ENCODE measurements around the gene ART4. TPM values are rescaled to one million over a fixed set of nuclear protein-coding genes. Genes with fewer than 3 reads are reported as not detected.

ART4 gene
- total RNA-seq, 1 experiment from 2014 or later, result not detected

DNA sequence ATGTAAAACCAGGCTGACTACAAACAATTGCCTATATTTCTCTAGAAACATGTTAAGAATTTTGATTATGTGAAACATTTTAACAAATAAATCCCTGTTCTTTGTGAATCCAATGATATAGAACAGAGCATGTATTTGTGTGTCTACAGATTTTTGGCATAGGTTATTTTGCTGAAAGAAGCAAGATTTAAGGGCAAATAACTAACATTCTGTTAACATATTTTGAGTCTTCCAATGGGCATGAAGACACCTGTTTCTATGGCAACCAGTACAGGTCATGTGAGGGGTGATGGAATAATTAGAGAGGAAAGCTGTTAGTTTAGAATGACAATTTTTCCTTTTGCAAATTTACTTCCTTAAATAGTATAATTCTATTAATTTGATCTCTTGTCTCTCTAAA, 8.8 kb downstream of the ART4 start:
- no peak overlapping the region for H3K27ac ChIP-seq (ENCODE audit: low read depth, low read length)
- no peak overlapping the region for H3K4me2 ChIP-seq (ENCODE audit: low read length)
- TF ChIP-seq TCF7L2 (IDR thresholded peaks at IDR 0.05; ENCODE audit: borderline replicate concordance, extremely low read depth, insufficient read depth, insufficient read length) (no peak), EZH2 (IDR thresholded peaks at IDR 0.05) (no peak), EGR1 (IDR thresholded peaks at IDR 0.05; ENCODE audit: low read depth) (no peak), JUND (IDR thresholded peaks at IDR 0.05) (no peak), ZFX (IDR thresholded peaks at IDR 0.05) (no peak), FOSL1 (IDR thresholded peaks at IDR 0.05; ENCODE audit: low read depth) (no peak), EZH2phosphoT487 (IDR thresholded peaks at IDR 0.05; ENCODE audit: borderline replicate concordance) (no peak), ELF1 (IDR thresholded peaks at IDR 0.05; ENCODE audit: borderline replicate concordance, low read depth) (no peak), CBX3 (IDR thresholded peaks at IDR 0.05; ENCODE audit: low read depth) (no peak), RAD21 (IDR thresholded peaks at IDR 0.05; ENCODE audit: low read depth) (no peak), SIN3A (IDR thresholded peaks at IDR 0.05; ENCODE audit: low read depth) (no peak)
- TF ChIP-seq, protein P1, sequence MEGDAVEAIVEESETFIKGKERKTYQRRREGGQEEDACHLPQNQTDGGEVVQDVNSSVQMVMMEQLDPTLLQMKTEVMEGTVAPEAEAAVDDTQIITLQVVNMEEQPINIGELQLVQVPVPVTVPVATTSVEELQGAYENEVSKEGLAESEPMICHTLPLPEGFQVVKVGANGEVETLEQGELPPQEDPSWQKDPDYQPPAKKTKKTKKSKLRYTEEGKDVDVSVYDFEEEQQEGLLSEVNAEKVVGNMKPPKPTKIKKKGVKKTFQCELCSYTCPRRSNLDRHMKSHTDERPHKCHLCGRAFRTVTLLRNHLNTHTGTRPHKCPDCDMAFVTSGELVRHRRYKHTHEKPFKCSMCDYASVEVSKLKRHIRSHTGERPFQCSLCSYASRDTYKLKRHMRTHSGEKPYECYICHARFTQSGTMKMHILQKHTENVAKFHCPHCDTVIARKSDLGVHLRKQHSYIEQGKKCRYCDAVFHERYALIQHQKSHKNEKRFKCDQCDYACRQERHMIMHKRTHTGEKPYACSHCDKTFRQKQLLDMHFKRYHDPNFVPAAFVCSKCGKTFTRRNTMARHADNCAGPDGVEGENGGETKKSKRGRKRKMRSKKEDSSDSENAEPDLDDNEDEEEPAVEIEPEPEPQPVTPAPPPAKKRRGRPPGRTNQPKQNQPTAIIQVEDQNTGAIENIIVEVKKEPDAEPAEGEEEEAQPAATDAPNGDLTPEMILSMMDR (IDR thresholded peaks at IDR 0.05 in 2 of 3, conservative IDR thresholded peaks at IDR 0.05 in 1 of 3; ENCODE audit: borderline replicate concordance in 1 of 3, insufficient read depth in 1 of 3, low read depth in 2 of 3, low read length in 2 of 3), result no peak
- TF ChIP-seq, protein P2, sequence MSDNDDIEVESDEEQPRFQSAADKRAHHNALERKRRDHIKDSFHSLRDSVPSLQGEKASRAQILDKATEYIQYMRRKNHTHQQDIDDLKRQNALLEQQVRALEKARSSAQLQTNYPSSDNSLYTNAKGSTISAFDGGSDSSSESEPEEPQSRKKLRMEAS (IDR thresholded peaks at IDR 0.05), result no peak
- no peaks in the 10 kb centered on the region for H3K79me2 ChIP-seq (ENCODE audit: insufficient read depth, low read length)
- no peaks in the 10 kb centered on the region for H3K36me3 ChIP-seq (ENCODE audit: control insufficient read depth in 1 of 2, insufficient read depth in 2 of 2, low read length in 2 of 2)
- intact Hi-C loops (cut with micrococcal nuclease), result no loop called here
- H2AFZ ChIP-seq (ENCODE audit: low read depth, low read length, poor library complexity, severe bottlenecking), result no peak overlapping the region
- no peaks in the 10 kb centered on the region for H3K9me2 ChIP-seq (ENCODE audit: insufficient read depth)
- no peak overlapping the region for H3K9ac ChIP-seq (ENCODE audit: low read length)
- ATAC-seq (no peak), DNase-seq (ENCODE audit: low read depth, low spot score) (no peak)
- H3K4me1 ChIP-seq (ENCODE audit: control insufficient read depth in 1 of 2, insufficient read depth in 2 of 2, low read length in 2 of 2), result peaks cover 0 to 12% of the 10 kb centered on the region in 2 experiments; a peak in 2 of 4 replicates
- CTCF ChIA-PET, result no interaction called here
- H3K9me3 ChIP-seq (ENCODE audit: control insufficient read depth in 1 of 2, insufficient read depth in 1 of 2, low read depth in 1 of 2, low read length in 2 of 2), result no peaks in the 10 kb centered on the region
- no peak overlapping the region for H3K4me3 ChIP-seq (replicated peaks in 1 of 2; ENCODE audit: low read depth in 1 of 2, low read length in 2 of 2)
- POLR2A ChIA-PET, result no interaction called here
- BruUV-seq (replicated peaks), result no TSS peak
- no peaks in the 10 kb centered on the region for H3K27me3 ChIP-seq (ENCODE audit: insufficient read depth, low read length)
- no peaks in the 10 kb centered on the region for H4K20me1 ChIP-seq (ENCODE audit: insufficient read depth)
- RAD21 ChIA-PET (ENCODE audit: low non-redundant PET in 1 of 2, low total read pairs in 2 of 2, uncharacterized antibody in 2 of 2, unreplicated experiment in 2 of 2), result no interaction called here
